ENCODE data around the gene RGS6. TPM values are rescaled to one million over a fixed set of nuclear protein-coding genes. Genes with fewer than 3 reads are reported as not detected.

RGS6 gene
- polyA plus RNA-seq, 3 donors, result not detected

DNA sequence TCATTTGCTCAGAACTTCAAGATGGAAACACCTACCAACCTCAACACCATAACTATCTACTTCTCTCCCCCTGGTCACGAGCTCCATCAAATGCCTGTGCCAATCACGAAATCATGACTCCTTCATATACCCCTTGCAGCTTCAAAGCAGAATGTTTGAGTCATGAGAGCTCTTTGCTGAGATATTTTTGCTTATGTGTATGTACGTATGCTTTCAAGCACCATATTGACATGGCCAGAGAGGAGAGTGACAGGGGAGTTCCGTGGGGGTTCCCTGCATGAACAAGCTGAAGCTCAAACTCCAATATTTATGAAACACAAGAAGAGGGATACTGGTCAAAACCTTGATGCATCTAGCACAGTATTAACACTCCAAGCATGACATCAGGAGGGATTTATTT lies 587.3 kb downstream of the RGS6 start:
- no peak overlapping the region for H3K27ac ChIP-seq (ENCODE audit: low read depth in 1 of 2, low read length in 2 of 2)
- peaks cover 47 to 49% of the 10 kb centered on the region in 2 donors for H3K4me1 ChIP-seq (ENCODE audit: control insufficient read depth in 1 of 2, insufficient read depth in 2 of 2, low read length in 2 of 2)
- peak overlapping the region in 1 of 2 donors; percentile 71 for H3K4me3 Mint-ChIP-seq
- H3K36me3 Mint-ChIP-seq, result peaks cover 0 to 3% of the 10 kb centered on the region in 2 donors
- peak overlapping the region; percentile 21 for H3K4me2 ChIP-seq (replicated peaks; ENCODE audit: extremely low read depth, low read length, poor library complexity, severe bottlenecking)
- peak overlapping the region in 4 of 7 donors; percentile 23 to 83 (median 60) for H3K27ac Mint-ChIP-seq
- intact Hi-C loops (cut with micrococcal nuclease), result loop anchor here in 1 of 2 donors (2.0 kb wide), 1 partner anchor 15 kb away; no protein-coding TSS in a partner anchor
- WGBS (ENCODE audit: insufficient coverage), result no CpG with 5 or more reads among the region's 4 CpGs
- H3K4me3 ChIP-seq (replicated peaks in 1 of 3; ENCODE audit: low read depth in 2 of 3, low read length in 3 of 3), result peak overlapping the region in 1 of 3 experiments; percentile 40
- TF ChIP-seq, protein P1, sequence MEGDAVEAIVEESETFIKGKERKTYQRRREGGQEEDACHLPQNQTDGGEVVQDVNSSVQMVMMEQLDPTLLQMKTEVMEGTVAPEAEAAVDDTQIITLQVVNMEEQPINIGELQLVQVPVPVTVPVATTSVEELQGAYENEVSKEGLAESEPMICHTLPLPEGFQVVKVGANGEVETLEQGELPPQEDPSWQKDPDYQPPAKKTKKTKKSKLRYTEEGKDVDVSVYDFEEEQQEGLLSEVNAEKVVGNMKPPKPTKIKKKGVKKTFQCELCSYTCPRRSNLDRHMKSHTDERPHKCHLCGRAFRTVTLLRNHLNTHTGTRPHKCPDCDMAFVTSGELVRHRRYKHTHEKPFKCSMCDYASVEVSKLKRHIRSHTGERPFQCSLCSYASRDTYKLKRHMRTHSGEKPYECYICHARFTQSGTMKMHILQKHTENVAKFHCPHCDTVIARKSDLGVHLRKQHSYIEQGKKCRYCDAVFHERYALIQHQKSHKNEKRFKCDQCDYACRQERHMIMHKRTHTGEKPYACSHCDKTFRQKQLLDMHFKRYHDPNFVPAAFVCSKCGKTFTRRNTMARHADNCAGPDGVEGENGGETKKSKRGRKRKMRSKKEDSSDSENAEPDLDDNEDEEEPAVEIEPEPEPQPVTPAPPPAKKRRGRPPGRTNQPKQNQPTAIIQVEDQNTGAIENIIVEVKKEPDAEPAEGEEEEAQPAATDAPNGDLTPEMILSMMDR (IDR thresholded peaks at IDR 0.05), result no peak
- H3K79me2 ChIP-seq (ENCODE audit: insufficient read depth, low read length), result no peaks in the 10 kb centered on the region
- H3K27me3 ChIP-seq (ENCODE audit: control insufficient read depth in 2 of 2, insufficient read depth in 2 of 2, low read length in 2 of 2), result peaks cover 8 to 13% of the 10 kb centered on the region in 2 donors
- peaks cover 0 to 10% (median 2%) of the 10 kb centered on the region in 7 donors for H3K9me3 Mint-ChIP-seq
- peaks cover 12 to 31% (median 24%) of the 10 kb centered on the region in 3 donors for H3K27me3 Mint-ChIP-seq (ENCODE audit: low read depth in 3 of 3)
- no peaks in the 10 kb centered on the region for H3K36me3 ChIP-seq (replicated peaks in 1 of 2; ENCODE audit: control insufficient read depth in 1 of 2, insufficient read depth in 2 of 2, low read length in 2 of 2)
- H4K20me1 ChIP-seq (ENCODE audit: insufficient read depth, low read length), result no peaks in the 10 kb centered on the region
- H3K9me3 ChIP-seq (replicated peaks in 1 of 2; ENCODE audit: control insufficient read depth in 1 of 2, insufficient read depth in 1 of 2, low read length in 2 of 2), result no peaks in the 10 kb centered on the region
- no peak overlapping the region for H2AFZ ChIP-seq (ENCODE audit: insufficient read depth, low read depth, low read length, poor library complexity, severe bottlenecking)
- H3K4me1 Mint-ChIP-seq, result peaks cover 58% of the 10 kb centered on the region
- DNase-seq, result peak in 1 of 3 donors; percentile 74
- no peak overlapping the region for H3K9ac ChIP-seq (ENCODE audit: insufficient read depth, low read length, poor library complexity, severe bottlenecking)

DNA sequence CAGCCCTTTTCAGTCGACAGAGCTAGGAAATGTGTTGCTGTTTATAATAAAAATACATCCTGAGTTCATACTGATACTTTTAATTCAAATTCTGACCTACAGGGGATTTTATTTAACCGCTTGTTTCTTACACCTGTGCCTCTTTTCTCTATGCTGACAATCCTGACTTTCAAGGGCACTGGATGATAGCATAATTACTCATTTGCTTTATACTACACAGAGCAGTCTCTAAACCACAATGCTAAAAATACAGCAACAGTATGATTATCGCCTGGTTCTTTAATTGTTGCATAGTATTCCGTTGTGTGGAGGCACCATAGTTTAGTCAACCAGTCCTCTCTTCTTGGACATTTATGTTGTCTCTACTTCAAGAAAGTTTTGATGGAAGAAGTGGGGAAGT lies 588.8 kb downstream of the RGS6 start:
- no peak overlapping the region for H3K27ac ChIP-seq (ENCODE audit: low read depth in 1 of 2, low read length in 2 of 2)
- no peak overlapping the region for H3K9ac ChIP-seq (ENCODE audit: insufficient read depth, low read length, poor library complexity, severe bottlenecking)
- H3K9me3 Mint-ChIP-seq, result peaks cover 0 to 10% (median 2%) of the 10 kb centered on the region in 7 donors
- peaks cover 62 to 64% of the 10 kb centered on the region in 2 donors for H3K4me1 ChIP-seq (ENCODE audit: control insufficient read depth in 1 of 2, insufficient read depth in 2 of 2, low read length in 2 of 2)
- peak overlapping the region in 1 of 2 donors; percentile 37 for H3K4me3 Mint-ChIP-seq
- peaks cover 73% of the 10 kb centered on the region for H3K4me1 Mint-ChIP-seq
- no CpG with 5 or more reads among the region's 4 CpGs for WGBS (ENCODE audit: insufficient coverage)
- peaks cover 13 to 32% (median 24%) of the 10 kb centered on the region in 3 donors for H3K27me3 Mint-ChIP-seq (ENCODE audit: low read depth in 3 of 3)
- DNase-seq, result no peak
- H2AFZ ChIP-seq (ENCODE audit: insufficient read depth, low read depth, low read length, poor library complexity, severe bottlenecking), result no peak overlapping the region
- H3K79me2 ChIP-seq (ENCODE audit: insufficient read depth, low read length), result no peaks in the 10 kb centered on the region
- no peak overlapping the region for H3K4me3 ChIP-seq (replicated peaks in 1 of 3; ENCODE audit: low read depth in 2 of 3, low read length in 3 of 3)
- H4K20me1 ChIP-seq (ENCODE audit: insufficient read depth, low read length), result no peaks in the 10 kb centered on the region
- H3K36me3 Mint-ChIP-seq, result peaks cover 0 to 3% of the 10 kb centered on the region in 2 donors
- no peak overlapping the region for H3K27ac Mint-ChIP-seq
- H3K36me3 ChIP-seq (replicated peaks in 1 of 2; ENCODE audit: control insufficient read depth in 1 of 2, insufficient read depth in 2 of 2, low read length in 2 of 2), result no peaks in the 10 kb centered on the region
- TF ChIP-seq, protein P1 (IDR thresholded peaks at IDR 0.05), result no peak
- no peaks in the 10 kb centered on the region for H3K9me3 ChIP-seq (replicated peaks in 1 of 2; ENCODE audit: control insufficient read depth in 1 of 2, insufficient read depth in 1 of 2, low read length in 2 of 2)
- peaks cover 8 to 13% of the 10 kb centered on the region in 2 donors for H3K27me3 ChIP-seq (ENCODE audit: control insufficient read depth in 2 of 2, insufficient read depth in 2 of 2, low read length in 2 of 2)
- intact Hi-C loops (cut with micrococcal nuclease), result no loop called here
- no peak overlapping the region for H3K4me2 ChIP-seq (replicated peaks; ENCODE audit: extremely low read depth, low read length, poor library complexity, severe bottlenecking)
